ENCODE data around the gene STAU1. TPM values are rescaled to one million over a fixed set of nuclear protein-coding genes. Genes with fewer than 3 reads are reported as not detected.
"Not testable (repeated sequence)": the region's sequence is repeated elsewhere in the genome, so short reads cannot be mapped to it uniquely, and the experiment has no call there.

Gene STAU1
- polyA plus RNA-seq, 1 donor from 2014 or later: 32.4 TPM

GRCh38 chr20:49103647-49104364, 84.3 kb downstream of the STAU1 start:
- Mint-ChIP-seq H3K27ac (peak overlapping the region in 1 of 3 donors; percentile 78), H3K4me3 (no peak overlapping the region), H3K9me3 (no peaks in the 10 kb centered on the region), H3K27me3 (no peaks in the 10 kb centered on the region), H3K36me3 (peaks cover 8% of the 10 kb centered on the region), H3K4me1 (peaks cover 8 to 12% (median 9%) of the 10 kb centered on the region in 3 donors)

GRCh38 chr20:49103019-49103418, 85.1 kb downstream of the STAU1 start:
- H3K36me3 Mint-ChIP-seq: peaks cover 8% of the 10 kb centered on the region
- no peak overlapping the region for H3K27ac Mint-ChIP-seq
- H3K27me3 Mint-ChIP-seq: no peaks in the 10 kb centered on the region
- H3K4me3 Mint-ChIP-seq: peak overlapping the region in 1 of 4 donors; percentile 33
- no peaks in the 10 kb centered on the region for H3K9me3 Mint-ChIP-seq
- peaks cover 8 to 12% (median 9%) of the 10 kb centered on the region in 3 donors for H3K4me1 Mint-ChIP-seq

DNA sequence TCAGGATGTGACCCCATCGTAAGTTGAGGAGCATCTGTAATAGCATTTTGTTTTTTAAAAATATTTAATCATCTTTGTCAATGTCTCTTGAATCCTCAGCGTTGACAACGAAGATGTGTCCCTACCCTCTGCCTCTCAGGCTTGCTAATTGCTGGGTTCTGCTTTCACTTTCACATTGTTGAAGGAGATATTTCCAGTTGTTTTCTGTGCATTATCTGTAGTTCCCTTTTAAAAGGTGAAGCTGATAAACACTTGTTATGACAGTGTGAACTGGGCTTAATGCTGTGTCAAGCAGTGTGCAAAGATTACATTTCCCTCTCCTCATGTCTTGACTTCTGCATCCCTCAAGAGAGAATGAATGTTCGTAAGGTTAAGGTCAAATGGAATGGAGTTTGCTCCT, 87.2 kb downstream of the STAU1 start:
- Mint-ChIP-seq H3K36me3 (peaks cover 10% of the 10 kb centered on the region), H3K4me1 (peaks cover 8 to 12% (median 9%) of the 10 kb centered on the region in 3 donors), H3K27ac (peak overlapping the region in 2 of 3 donors; percentile 90 to 92), H3K9me3 (no peaks in the 10 kb centered on the region), H3K27me3 (no peaks in the 10 kb centered on the region), H3K4me3 (peak overlapping the region in 1 of 4 donors; percentile 46)

GRCh38 chr20:49100292-49100691, 87.8 kb downstream of the STAU1 start:
- H3K27ac Mint-ChIP-seq: peak overlapping the region in 1 of 3 donors; percentile 92
- not testable (repeated sequence) for H3K27me3 Mint-ChIP-seq, H3K36me3 Mint-ChIP-seq, H3K4me3 Mint-ChIP-seq, H3K9me3 Mint-ChIP-seq
- H3K4me1 Mint-ChIP-seq: peaks cover 8 to 12% (median 9%) of the 10 kb centered on the region in 3 donors

DNA sequence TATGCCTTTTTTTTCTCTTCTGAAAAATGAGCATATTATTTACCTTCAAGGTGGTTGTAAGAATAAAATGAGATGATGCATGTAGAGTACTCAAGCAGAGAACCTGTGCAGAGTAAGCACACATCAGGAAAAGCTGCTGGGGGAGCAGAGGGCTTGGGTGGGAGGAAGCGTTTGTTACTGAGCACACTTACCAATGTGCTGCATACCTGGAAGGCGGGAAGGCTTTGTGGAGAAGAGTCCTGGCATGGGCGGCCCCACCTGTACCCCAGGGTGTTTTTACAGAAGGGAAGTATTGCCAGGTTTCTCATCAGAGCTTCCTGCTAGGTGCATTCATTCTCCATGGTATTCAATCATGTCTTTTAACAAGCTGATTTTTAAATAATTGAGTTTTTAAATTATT, 89.1 kb downstream of the STAU1 start:
- Mint-ChIP-seq H3K27ac (no peak overlapping the region), H3K4me3 (peak overlapping the region in 1 of 4 donors; percentile 58), H3K36me3 (peaks cover 8% of the 10 kb centered on the region), H3K4me1 (peaks cover 8 to 12% (median 9%) of the 10 kb centered on the region in 3 donors), H3K9me3 (no peaks in the 10 kb centered on the region), H3K27me3 (no peaks in the 10 kb centered on the region)

DNA sequence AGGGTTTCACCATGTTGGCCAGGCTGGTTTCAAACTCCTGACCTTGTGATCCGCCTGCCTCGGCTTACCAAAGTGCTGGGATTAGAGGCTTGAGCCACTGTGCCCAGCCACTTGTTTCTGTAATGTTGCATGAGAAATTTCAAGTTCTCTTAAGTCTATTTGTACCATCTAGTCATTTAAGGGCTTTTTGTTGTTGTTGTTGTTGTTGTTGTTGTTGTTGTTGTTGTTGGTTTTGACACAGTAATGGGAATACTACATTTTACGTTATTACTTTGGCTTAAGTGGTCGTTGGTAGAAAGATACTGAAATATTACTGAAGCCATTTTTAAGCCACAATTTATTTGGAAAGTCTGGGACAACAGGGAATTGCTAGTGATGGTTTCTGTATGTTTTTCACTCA, 90.0 kb downstream of the STAU1 start:
- Mint-ChIP-seq H3K27ac (no peak overlapping the region), H3K27me3 (no peaks in the 10 kb centered on the region), H3K4me1 (peaks cover 9 to 12% (median 10%) of the 10 kb centered on the region in 3 donors), H3K36me3 (peaks cover 8% of the 10 kb centered on the region), H3K4me3 (no peak overlapping the region), H3K9me3 (no peaks in the 10 kb centered on the region)

GRCh38 chr20:49097159-49097558, 91.0 kb downstream of the STAU1 start:
- Mint-ChIP-seq H3K9me3 (no peaks in the 10 kb centered on the region), H3K27ac (no peak overlapping the region), H3K36me3 (peaks cover 7% of the 10 kb centered on the region), H3K27me3 (no peaks in the 10 kb centered on the region), H3K4me1 (peaks cover 9 to 12% (median 10%) of the 10 kb centered on the region in 3 donors), H3K4me3 (no peak overlapping the region)

DNA sequence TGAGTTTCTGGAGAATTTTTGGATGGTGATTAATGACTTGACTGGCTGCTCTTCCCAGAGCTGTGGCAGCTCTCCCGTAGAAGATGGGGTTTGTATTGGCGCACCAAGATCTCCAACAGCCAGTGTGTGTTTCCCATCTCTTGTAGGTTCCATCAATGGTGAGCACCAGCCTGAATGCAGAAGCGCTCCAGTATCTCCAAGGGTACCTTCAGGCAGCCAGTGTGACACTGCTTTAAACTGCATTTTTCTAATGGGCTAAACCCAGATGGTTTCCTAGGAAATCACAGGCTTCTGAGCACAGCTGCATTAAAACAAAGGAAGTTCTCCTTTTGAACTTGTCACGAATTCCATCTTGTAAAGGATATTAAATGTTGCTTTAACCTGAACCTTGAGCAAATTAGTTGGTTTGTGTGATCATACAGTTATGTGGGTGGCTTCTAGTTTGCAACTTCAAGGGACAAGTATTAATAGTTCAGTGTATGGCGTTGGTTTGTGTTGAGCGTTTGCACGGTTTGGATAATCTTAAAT, 91.9 kb downstream of the STAU1 start:
- peaks cover 6 to 9% (median 6%) of the 10 kb centered on the region in 3 donors for H3K4me1 Mint-ChIP-seq
- H3K9me3 Mint-ChIP-seq: no peaks in the 10 kb centered on the region
- H3K27me3 Mint-ChIP-seq: no peaks in the 10 kb centered on the region
- peaks cover 7% of the 10 kb centered on the region for H3K36me3 Mint-ChIP-seq
- no peak overlapping the region for H3K27ac Mint-ChIP-seq
- no peak overlapping the region for H3K4me3 Mint-ChIP-seq

- no peaks in the 10 kb centered on the region for H3K9me3 Mint-ChIP-seq
- no peaks in the 10 kb centered on the region for H3K27me3 Mint-ChIP-seq
- no peak overlapping the region for H3K27ac Mint-ChIP-seq
- peaks cover 3% of the 10 kb centered on the region for H3K36me3 Mint-ChIP-seq
- peaks cover 0 to 2% (median 0%) of the 10 kb centered on the region in 3 donors for H3K4me1 Mint-ChIP-seq
- H3K4me3 Mint-ChIP-seq: no peak overlapping the region
These were observed 96.4 kb downstream of the STAU1 start for GRCh38 chr20:49091762-49092161.

DNA sequence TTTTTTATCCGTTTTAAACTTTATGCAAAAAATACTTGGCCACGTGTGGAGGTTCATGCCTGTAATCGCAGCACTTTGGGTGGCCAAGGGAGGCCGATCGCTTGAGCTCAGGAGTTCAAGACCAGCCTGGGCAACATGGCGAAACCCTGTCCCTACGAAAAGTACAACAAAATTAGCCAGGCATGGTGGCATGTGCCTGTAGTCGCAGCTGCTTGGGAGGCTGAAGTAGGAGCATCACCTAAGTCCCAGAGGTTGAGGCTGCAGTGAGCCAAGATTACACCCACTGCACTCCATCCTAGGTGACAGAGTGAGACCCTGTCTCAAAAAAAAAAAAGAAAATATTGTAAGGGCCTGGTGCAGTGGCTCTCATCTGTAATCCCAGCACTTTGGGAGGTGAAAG, 97.0 kb downstream of the STAU1 start:
- H3K4me3 Mint-ChIP-seq: no peak overlapping the region
- H3K27me3 Mint-ChIP-seq: no peaks in the 10 kb centered on the region
- H3K9me3 Mint-ChIP-seq: no peaks in the 10 kb centered on the region
- peaks cover 3% of the 10 kb centered on the region for H3K36me3 Mint-ChIP-seq
- H3K4me1 Mint-ChIP-seq: peaks cover 0 to 2% (median 0%) of the 10 kb centered on the region in 3 donors
- H3K27ac Mint-ChIP-seq: no peak overlapping the region

DNA sequence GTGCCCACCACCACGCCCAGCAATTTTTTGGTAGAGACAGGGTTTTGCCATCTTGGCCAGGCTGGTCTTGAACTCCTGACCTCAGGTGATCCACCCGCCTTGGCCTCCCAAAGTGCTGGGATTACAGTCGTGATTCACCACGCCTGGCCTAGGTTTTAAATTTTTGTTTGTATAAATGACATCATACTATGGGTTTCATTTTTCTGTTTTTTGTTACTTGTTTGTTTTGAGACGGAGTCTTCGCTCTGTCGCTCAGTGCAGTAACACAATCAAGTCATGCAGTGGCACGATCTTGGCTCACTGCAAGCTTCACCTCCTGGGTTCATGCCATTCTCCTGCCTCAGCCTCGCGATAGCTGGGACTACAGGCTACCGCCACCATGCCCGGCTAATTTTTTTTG, 105.8 kb downstream of the STAU1 start:
- not testable (repeated sequence) for H3K27me3 Mint-ChIP-seq, H3K36me3 Mint-ChIP-seq, H3K27ac Mint-ChIP-seq, H3K4me1 Mint-ChIP-seq, H3K4me3 Mint-ChIP-seq, H3K9me3 Mint-ChIP-seq

GRCh38 chr20:49078310-49078709, 109.8 kb downstream of the STAU1 start:
- Mint-ChIP-seq H3K4me3 (no peak overlapping the region), H3K9me3 (no peaks in the 10 kb centered on the region), H3K27ac (no peak overlapping the region)

GRCh38 chr20:49074521-49074920, 113.6 kb downstream of the STAU1 start:
- H3K36me3 Mint-ChIP-seq: peaks cover 7% of the 10 kb centered on the region
- no peaks in the 10 kb centered on the region for H3K27me3 Mint-ChIP-seq
- no peaks in the 10 kb centered on the region for H3K4me1 Mint-ChIP-seq
- H3K27ac Mint-ChIP-seq: peak overlapping the region in 2 of 3 donors; percentile 1 to 5
- no peak overlapping the region for H3K4me3 Mint-ChIP-seq
- H3K9me3 Mint-ChIP-seq: no peaks in the 10 kb centered on the region

More at GRCh38 chr20:49078310-49078709, 109.8 kb downstream of the STAU1 start:
- peaks cover 2% of the 10 kb centered on the region for H3K36me3 Mint-ChIP-seq
- H3K4me1 Mint-ChIP-seq: no peaks in the 10 kb centered on the region
- no peaks in the 10 kb centered on the region for H3K27me3 Mint-ChIP-seq
